Body of pancreas (tissue), 4 donors: ENCODE results near the gene SSX2IP. TPM values are rescaled to one million over a fixed set of nuclear protein-coding genes. Genes with fewer than 3 reads are reported as not detected.

Source experiments
- ATAC-seq: fragments of 150-250 bp; one replicate; pipeline ENCODE4 v1.9.1; 2016
- DNase-seq, 4 donors: peaks; one replicate each; pipeline ENCODE4 v3.0.0-alpha.2; 2019
- H3K27ac ChIP-seq, 4 donors: fragments of 200-600 bp; sonication (generic); 1 replicate in 3 of 4; 2 replicates in 1 of 4; pipeline versions ENCODE4 v1.5.1 to v1.6.1; 2016 to 2019; ENCODE audit warnings: mild to moderate bottlenecking in 1 of 4, mixed read lengths in 1 of 4, moderate library complexity in 1 of 4
- H3K27me3 ChIP-seq, 2 donors: fragments of 200-600 bp; sonication (generic); one replicate each; pipeline ENCODE4 v1.6.0; 2016; ENCODE audit warnings: mild to moderate bottlenecking in 1 of 2
- H3K36me3 ChIP-seq, 2 donors: fragments of 200-600 bp; sonication (generic); replicated peaks in 1 of 2; 2 replicates each; pipeline ENCODE4 v1.5.1; 2016; ENCODE audit warnings: low read depth in 2 of 2; ENCODE audit not compliant: insufficient read depth in 1 of 2
- H3K4me1 ChIP-seq: fragments of 200-600 bp; sonication (generic); one replicate; pipeline ENCODE4 v1.6.0; 2016
- H3K4me3 ChIP-seq, 2 donors: fragments of 200-600 bp; sonication (generic); 1 replicate in 1 of 2; 2 replicates in 1 of 2; pipeline ENCODE4 v1.5.1; 2016 to 2019
- H3K9me3 ChIP-seq, 3 donors: fragments of 200-600 bp; sonication (generic); 1 replicate in 2 of 3; 2 replicates in 1 of 3; pipeline ENCODE4 v1.5.1; 2016
- POLR2A ChIP-seq, 3 donors: fragments of 450-650 bp; IDR thresholded peaks; one replicate each; pipeline ENCODE4 v1.6.1; 2016; ENCODE audit warnings: antibody characterized with exemption in 3 of 3, mild to moderate bottlenecking in 2 of 3
- WGBS, 2 donors: methylation state at CpG; one replicate each; pipeline ENCODE4 v1.1.5; 2017; 5-methylcytosine and 5-hydroxymethylcytosine counted together
- intact Hi-C: fragments of 100-400 bp; cut with DNase I; formaldehyde crosslinking; loops from one replicate; pipeline ENCODE4 v1.15.1; 2023
- total RNA-seq, 2 donors: library from RNA; depleted of rRNA; stranded (reverse); fragments of >200 nt; gene quantifications; one replicate each; pipeline ENCODE4 v1.1.0, GENCODE V29; 2016
- TF ChIP-seq, protein P1 (sequence below), 7 experiments: fragments of 450-650 bp in 4 of 7; fragments of 200-600 bp in 3 of 7; sonication (generic) in 3 of 7; IDR thresholded peaks; one replicate each; pipeline ENCODE4 v1.5.1; 2016 to 2019; ENCODE audit warnings: antibody characterized with exemption in 7 of 7

The SSX2IP gene
- total RNA-seq, 2 donors from 2014 or later, result 4.6 to 6.0 TPM

DNA sequence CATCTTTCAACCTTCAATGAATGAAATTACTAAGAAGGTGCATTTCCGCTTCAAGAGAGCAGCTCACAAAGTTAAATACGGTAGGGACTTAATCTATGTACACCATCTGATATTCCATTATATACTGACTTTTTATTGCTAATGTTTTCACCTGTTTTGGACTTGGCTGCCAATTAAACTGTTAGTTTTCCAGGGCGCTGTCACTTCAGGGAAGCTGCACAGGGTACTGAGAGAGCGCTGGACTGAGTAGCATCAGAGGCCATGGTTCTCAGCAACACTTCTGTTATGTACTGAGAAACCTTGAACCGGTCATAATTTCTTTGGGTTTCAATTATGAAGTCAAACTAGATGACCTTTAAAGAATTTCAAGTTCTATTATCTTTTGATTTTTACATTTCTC, 8.2 kb downstream of the SSX2IP start:
- TF ChIP-seq POLR2A (IDR thresholded peaks at IDR 0.05), result no peak
- TF ChIP-seq, protein P1, sequence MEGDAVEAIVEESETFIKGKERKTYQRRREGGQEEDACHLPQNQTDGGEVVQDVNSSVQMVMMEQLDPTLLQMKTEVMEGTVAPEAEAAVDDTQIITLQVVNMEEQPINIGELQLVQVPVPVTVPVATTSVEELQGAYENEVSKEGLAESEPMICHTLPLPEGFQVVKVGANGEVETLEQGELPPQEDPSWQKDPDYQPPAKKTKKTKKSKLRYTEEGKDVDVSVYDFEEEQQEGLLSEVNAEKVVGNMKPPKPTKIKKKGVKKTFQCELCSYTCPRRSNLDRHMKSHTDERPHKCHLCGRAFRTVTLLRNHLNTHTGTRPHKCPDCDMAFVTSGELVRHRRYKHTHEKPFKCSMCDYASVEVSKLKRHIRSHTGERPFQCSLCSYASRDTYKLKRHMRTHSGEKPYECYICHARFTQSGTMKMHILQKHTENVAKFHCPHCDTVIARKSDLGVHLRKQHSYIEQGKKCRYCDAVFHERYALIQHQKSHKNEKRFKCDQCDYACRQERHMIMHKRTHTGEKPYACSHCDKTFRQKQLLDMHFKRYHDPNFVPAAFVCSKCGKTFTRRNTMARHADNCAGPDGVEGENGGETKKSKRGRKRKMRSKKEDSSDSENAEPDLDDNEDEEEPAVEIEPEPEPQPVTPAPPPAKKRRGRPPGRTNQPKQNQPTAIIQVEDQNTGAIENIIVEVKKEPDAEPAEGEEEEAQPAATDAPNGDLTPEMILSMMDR (IDR thresholded peaks at IDR 0.05), result no peak
- Histone ChIP-seq H3K36me3 (no peaks in the 10 kb centered on the region), H3K27me3 (no peaks in the 10 kb centered on the region), H3K4me1 (no peaks in the 10 kb centered on the region), H3K9me3 (no peaks in the 10 kb centered on the region), H3K4me3 (no peak overlapping the region), H3K27ac (no peak overlapping the region)
- DNase-seq (no peak), ATAC-seq (no peak)
- 96 to 97% methylated on average over 5 of the region's 5 CpGs for WGBS, 2 donors
- intact Hi-C loops, result no loop called here

DNA sequence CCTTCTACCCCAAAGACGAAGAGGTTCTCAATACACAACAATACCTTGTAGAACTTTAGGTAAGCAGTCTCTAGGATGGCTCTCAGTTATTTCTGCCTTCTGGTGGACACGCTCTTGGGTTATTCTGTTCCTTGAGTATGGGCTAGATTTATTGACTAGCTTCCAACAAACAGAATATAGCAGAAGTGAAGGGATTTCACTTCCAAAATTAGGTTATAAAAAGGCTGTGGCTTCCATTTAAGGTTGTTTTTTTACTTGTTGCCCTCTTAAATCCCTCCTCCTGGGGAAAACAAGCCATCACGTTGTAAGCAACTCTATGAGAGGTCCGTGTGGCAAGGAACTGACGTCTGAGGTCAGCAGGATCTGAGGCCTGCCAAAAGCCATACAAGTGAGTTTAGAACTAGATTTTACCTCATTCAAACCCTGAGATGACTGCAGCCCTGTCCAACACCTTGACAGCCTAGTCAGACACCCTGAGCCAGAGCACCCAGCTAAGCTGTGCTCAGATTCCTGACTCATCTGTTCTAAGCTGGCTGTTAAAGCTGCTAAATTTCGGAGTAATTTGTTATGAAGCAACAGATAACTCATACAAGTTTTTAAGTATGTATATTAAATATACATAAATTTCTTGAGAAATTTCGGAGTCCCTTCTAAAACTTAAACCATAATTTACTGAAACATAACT, 12.7 kb downstream of the SSX2IP start:
- H3K27ac ChIP-seq, result no peak overlapping the region
- H3K36me3 ChIP-seq, result no peaks in the 10 kb centered on the region
- H3K27me3 ChIP-seq, result no peaks in the 10 kb centered on the region
- peaks cover 6% of the 10 kb centered on the region for H3K4me1 ChIP-seq
- no peak for TF ChIP-seq POLR2A (IDR thresholded peaks at IDR 0.05)
- TF ChIP-seq, protein P1 (IDR thresholded peaks at IDR 0.05), result no peak
- no peak for ATAC-seq
- no peak overlapping the region for H3K4me3 ChIP-seq
- WGBS, 2 donors, result 80 to 89% methylated on average over 7 of the region's 7 CpGs
- DNase-seq, result no peak
- H3K9me3 ChIP-seq, result no peaks in the 10 kb centered on the region
- intact Hi-C loops, result no loop called here

DNA sequence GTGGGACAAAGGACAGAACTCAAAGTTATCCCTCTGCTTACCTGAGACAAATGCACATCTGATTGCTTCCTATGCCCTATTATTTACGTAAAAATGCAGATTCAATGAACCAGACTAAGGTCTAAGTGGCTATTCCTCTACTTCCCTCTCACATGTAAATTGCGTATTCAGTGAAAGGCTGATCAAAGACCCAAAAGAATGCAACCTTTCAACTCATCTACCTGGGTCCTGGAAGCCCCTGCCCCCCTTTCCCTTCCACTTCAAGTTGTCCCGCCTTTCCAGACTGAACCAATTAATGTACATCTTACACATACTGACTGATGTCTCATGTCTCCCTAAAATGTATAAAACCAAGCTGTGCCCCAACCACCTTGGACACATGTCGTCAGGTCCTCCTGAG, 14.6 kb downstream of the SSX2IP start:
- no peak for TF ChIP-seq POLR2A (IDR thresholded peaks at IDR 0.05)
- TF ChIP-seq, protein P1 (IDR thresholded peaks at IDR 0.05), result no peak
- H3K4me1 ChIP-seq, result peaks cover 6% of the 10 kb centered on the region
- H3K27me3 ChIP-seq, result no peaks in the 10 kb centered on the region
- intact Hi-C loops, result no loop called here
- 92 to 93% methylated on average over 4 of the region's 4 CpGs for WGBS, 2 donors
- no peak overlapping the region for H3K27ac ChIP-seq
- ATAC-seq, result no peak
- no peaks in the 10 kb centered on the region for H3K36me3 ChIP-seq
- no peaks in the 10 kb centered on the region for H3K9me3 ChIP-seq
- H3K4me3 ChIP-seq, result no peak overlapping the region
- no peak for DNase-seq

DNA sequence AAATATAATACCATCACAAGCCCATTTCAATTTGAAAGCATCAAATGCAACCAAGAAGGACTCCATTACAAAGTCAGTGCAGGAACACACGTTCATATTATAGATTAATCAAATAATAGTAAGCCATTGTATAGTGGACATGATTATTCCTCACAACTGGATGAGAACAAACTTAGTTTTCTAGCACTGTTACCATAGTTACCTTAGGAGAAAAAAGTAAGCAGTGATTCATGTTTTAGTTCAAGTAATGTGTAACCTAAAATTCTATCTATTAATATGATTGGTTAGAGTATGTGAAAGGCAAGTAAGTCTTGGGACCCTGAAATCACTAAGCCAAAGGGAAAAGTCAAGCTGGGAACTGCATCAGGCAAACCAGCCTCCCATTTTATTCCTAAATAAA, 15.2 kb downstream of the SSX2IP start:
- ATAC-seq, result no peak
- intact Hi-C loops, result no loop called here
- peaks cover 6% of the 10 kb centered on the region for H3K4me1 ChIP-seq
- no peaks in the 10 kb centered on the region for H3K9me3 ChIP-seq
- TF ChIP-seq, protein P1 (IDR thresholded peaks at IDR 0.05), result no peak
- no peak for TF ChIP-seq POLR2A (IDR thresholded peaks at IDR 0.05)
- no peaks in the 10 kb centered on the region for H3K27me3 ChIP-seq
- WGBS, 2 donors, result 17 to 31% methylated on average over 1 of the region's 1 CpG
- DNase-seq, result no peak
- H3K27ac ChIP-seq, result no peak overlapping the region
- no peaks in the 10 kb centered on the region for H3K36me3 ChIP-seq
- H3K4me3 ChIP-seq, result no peak overlapping the region

DNA sequence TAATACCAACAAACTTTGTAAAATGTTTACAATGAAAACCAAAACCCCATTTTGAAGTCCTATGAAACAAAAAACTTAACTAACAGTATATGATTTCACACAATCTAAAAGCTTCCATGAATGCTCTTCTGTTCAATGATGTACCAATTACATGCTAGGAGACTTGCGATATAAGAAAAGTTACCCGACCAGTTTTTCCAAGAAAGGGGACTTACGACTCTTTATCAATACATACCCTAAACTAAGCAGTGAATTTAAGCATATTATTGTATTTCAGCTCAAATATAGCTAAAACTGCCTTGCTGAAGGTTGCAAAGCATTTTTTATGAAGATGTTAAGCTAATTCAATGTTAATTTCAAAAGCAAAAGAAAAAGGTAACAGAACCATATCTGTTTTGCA, 15.6 kb downstream of the SSX2IP start:
- Histone ChIP-seq H3K27ac (no peak overlapping the region), H3K4me1 (peaks cover 6% of the 10 kb centered on the region), H3K27me3 (no peaks in the 10 kb centered on the region), H3K4me3 (no peak overlapping the region), H3K9me3 (no peaks in the 10 kb centered on the region), H3K36me3 (no peaks in the 10 kb centered on the region)
- intact Hi-C loops, result no loop called here
- ATAC-seq (no peak), DNase-seq (no peak)
- WGBS, 2 donors, result 21 to 29% methylated on average over 3 of the region's 3 CpGs
- TF ChIP-seq, protein P1 (IDR thresholded peaks at IDR 0.05), result no peak
- no peak for TF ChIP-seq POLR2A (IDR thresholded peaks at IDR 0.05)
